ENCODE results near the gene PDE4D. TPM values are rescaled to one million over a fixed set of nuclear protein-coding genes. Genes with fewer than 3 reads are reported as not detected.

PDE4D gene
- total and polyA plus RNA-seq, 10 of the 15 experiments (the other 5 are each of a cell fraction or from before 2014, with no cell fraction given), result 0.87 to 4.1 (median 2.2) TPM

DNA sequence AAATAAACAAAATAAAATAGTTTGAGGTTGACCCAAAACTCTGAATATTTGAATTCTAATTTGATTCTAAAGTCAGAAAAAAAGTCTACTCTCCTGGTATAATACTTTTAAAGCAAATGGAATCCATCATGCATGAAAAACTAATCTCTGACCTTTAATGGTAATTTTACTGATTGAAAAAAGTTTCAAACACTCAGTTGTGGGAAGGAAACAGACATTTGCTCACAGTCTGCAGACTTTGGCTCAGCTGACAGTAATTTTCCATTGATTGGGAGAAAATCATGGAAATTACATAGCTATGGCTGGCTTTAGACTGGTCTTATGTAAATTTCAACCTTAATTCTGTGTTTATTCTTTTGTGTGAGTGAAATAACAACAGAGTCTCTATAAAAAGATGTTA, 574.3 kb downstream of the PDE4D start (continued):
- TF ChIP-seq SIX5 (IDR thresholded peaks at IDR 0.05; ENCODE audit: low read depth, low read length, severe bottlenecking) (no peak), YY1 (IDR thresholded peaks at IDR 0.05; ENCODE audit: low read depth, low read length) (no peak), FOS (IDR thresholded peaks at IDR 0.05; ENCODE audit: borderline replicate concordance, extremely low read depth, insufficient read length) (no peak)
- TF ChIP-seq, protein P1, sequence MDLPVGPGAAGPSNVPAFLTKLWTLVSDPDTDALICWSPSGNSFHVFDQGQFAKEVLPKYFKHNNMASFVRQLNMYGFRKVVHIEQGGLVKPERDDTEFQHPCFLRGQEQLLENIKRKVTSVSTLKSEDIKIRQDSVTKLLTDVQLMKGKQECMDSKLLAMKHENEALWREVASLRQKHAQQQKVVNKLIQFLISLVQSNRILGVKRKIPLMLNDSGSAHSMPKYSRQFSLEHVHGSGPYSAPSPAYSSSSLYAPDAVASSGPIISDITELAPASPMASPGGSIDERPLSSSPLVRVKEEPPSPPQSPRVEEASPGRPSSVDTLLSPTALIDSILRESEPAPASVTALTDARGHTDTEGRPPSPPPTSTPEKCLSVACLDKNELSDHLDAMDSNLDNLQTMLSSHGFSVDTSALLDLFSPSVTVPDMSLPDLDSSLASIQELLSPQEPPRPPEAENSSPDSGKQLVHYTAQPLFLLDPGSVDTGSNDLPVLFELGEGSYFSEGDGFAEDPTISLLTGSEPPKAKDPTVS (IDR thresholded peaks at IDR 0.05; ENCODE audit: low read depth, low read length), result no peak
- TF ChIP-seq, protein P2, sequence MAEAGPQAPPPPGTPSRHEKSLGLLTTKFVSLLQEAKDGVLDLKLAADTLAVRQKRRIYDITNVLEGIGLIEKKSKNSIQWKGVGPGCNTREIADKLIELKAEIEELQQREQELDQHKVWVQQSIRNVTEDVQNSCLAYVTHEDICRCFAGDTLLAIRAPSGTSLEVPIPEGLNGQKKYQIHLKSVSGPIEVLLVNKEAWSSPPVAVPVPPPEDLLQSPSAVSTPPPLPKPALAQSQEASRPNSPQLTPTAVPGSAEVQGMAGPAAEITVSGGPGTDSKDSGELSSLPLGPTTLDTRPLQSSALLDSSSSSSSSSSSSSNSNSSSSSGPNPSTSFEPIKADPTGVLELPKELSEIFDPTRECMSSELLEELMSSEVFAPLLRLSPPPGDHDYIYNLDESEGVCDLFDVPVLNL (IDR thresholded peaks at IDR 0.05; ENCODE audit: low read depth, low read length), result no peak

DNA sequence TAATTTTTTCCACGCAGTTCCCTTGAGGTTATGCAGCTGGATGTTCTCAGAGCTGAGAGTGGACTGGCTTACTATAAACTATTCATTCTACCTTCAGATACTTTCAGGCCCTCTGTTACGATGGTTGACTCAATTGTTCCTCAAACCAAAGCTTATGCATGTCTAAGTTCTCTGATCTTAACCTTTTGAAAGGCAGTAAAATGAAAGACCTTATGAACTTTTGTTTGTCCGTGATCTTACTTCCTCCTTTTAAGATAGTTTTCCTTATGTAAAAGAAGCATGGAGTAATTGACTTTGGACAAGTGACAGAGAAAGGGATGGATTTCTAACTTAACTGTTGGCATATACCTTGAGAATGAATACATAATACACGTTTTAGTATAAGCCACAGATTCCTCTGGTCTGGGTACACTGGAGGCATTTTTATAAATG, 575.7 kb downstream of the PDE4D start:
- no peak overlapping the region for H3K4me2 ChIP-seq (ENCODE audit: control insufficient read depth, insufficient read depth)
- ChIA-PET CTCF (no interaction called here), SMC1A (ENCODE audit: uncharacterized antibody, unreplicated experiment) (no interaction called here), POLR2A (no interaction called here), RAD21 (ENCODE audit: unreplicated experiment) (no interaction called here)
- no peak overlapping the region for H3K9ac ChIP-seq (ENCODE audit: control insufficient read depth, insufficient read depth, low read length)
- no TSS peak for BruUV-seq (replicated peaks)
- H3K36me3 ChIP-seq (ENCODE audit: control insufficient read depth in 2 of 2, insufficient read depth in 2 of 2, low read length in 1 of 2), result no peaks in the 10 kb centered on the region
- H4K20me1 ChIP-seq (ENCODE audit: control insufficient read depth, insufficient read depth), result no peaks in the 10 kb centered on the region
- H3K27me3 ChIP-seq (replicated peaks in 1 of 2; ENCODE audit: control insufficient read depth in 2 of 2, insufficient read depth in 2 of 2, low read length in 1 of 2), result no peaks in the 10 kb centered on the region
- H3K4me3 ChIP-seq, result no peak overlapping the region
- no peaks in the 10 kb centered on the region for H3K9me3 ChIP-seq (replicated peaks; ENCODE audit: control insufficient read depth, insufficient read depth, low read length)
- WGBS (ENCODE audit: insufficient coverage, insufficient replicate concordance, low lambda C conversion rate, missing lambda C conversion rate), result 36% methylated on average over 4 of the region's 4 CpGs
- intact Hi-C loops (cut with micrococcal nuclease; ENCODE audit: unreplicated experiment), result no loop called here
- no peak for ATAC-seq
- H3K4me1 ChIP-seq (ENCODE audit: control insufficient read depth, insufficient read depth, low read length), result no peaks in the 10 kb centered on the region
- DNase-seq (ENCODE audit: low read depth, low spot score), result no peak
- no peak overlapping the region for H2AFZ ChIP-seq (ENCODE audit: control insufficient read depth, low read depth, low read length)
- in situ Hi-C loops (cut with MboI), result no loop called here
- H3K79me2 ChIP-seq (ENCODE audit: control insufficient read depth, insufficient read depth, low read length), result no peaks in the 10 kb centered on the region
- H3K27ac ChIP-seq (ENCODE audit: control insufficient read depth, insufficient read depth), result no peak overlapping the region
- FAIRE-seq, result no peak
- TF ChIP-seq GATAD2B (conservative IDR thresholded peaks at IDR 0.05; ENCODE audit: low read depth) (no peak), CREB1 (IDR thresholded peaks at IDR 0.05; ENCODE audit: low read depth) (no peak), MEF2B (IDR thresholded peaks at IDR 0.05; ENCODE audit: partially characterized antibody, poor library complexity, severe bottlenecking) (no peak), SMAD5 (IDR thresholded peaks at IDR 0.05; ENCODE audit: low read depth) (no peak), POLR2AphosphoS2 (IDR thresholded peaks at IDR 0.05; ENCODE audit: low read depth, low read length) (no peak), SMC3 (IDR thresholded peaks at IDR 0.05; ENCODE audit: borderline replicate concordance, low read length) (no peak), DPF2 (IDR thresholded peaks at IDR 0.05) (no peak), EGR1 (IDR thresholded peaks at IDR 0.05; ENCODE audit: borderline replicate concordance in 1 of 2, low read depth in 2 of 2, low read length in 2 of 2) (no peak), JUND (IDR thresholded peaks at IDR 0.05; ENCODE audit: low read depth, low read length) (no peak), SIX5 (IDR thresholded peaks at IDR 0.05; ENCODE audit: low read depth, low read length, severe bottlenecking) (no peak)
- TF ChIP-seq, protein P3, sequence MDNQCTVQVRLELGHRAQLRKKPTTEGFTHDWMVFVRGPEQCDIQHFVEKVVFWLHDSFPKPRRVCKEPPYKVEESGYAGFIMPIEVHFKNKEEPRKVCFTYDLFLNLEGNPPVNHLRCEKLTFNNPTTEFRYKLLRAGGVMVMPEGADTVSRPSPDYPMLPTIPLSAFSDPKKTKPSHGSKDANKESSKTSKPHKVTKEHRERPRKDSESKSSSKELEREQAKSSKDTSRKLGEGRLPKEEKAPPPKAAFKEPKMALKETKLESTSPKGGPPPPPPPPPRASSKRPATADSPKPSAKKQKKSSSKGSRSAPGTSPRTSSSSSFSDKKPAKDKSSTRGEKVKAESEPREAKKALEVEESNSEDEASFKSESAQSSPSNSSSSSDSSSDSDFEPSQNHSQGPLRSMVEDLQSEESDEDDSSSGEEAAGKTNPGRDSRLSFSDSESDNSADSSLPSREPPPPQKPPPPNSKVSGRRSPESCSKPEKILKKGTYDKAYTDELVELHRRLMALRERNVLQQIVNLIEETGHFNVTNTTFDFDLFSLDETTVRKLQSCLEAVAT (IDR thresholded peaks at IDR 0.05), result no peak
- TF ChIP-seq, protein P4, sequence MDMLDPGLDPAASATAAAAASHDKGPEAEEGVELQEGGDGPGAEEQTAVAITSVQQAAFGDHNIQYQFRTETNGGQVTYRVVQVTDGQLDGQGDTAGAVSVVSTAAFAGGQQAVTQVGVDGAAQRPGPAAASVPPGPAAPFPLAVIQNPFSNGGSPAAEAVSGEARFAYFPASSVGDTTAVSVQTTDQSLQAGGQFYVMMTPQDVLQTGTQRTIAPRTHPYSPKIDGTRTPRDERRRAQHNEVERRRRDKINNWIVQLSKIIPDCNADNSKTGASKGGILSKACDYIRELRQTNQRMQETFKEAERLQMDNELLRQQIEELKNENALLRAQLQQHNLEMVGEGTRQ (IDR thresholded peaks at IDR 0.05; ENCODE audit: borderline replicate concordance, low read depth, low read length), result no peak
- TF ChIP-seq, protein P5, sequence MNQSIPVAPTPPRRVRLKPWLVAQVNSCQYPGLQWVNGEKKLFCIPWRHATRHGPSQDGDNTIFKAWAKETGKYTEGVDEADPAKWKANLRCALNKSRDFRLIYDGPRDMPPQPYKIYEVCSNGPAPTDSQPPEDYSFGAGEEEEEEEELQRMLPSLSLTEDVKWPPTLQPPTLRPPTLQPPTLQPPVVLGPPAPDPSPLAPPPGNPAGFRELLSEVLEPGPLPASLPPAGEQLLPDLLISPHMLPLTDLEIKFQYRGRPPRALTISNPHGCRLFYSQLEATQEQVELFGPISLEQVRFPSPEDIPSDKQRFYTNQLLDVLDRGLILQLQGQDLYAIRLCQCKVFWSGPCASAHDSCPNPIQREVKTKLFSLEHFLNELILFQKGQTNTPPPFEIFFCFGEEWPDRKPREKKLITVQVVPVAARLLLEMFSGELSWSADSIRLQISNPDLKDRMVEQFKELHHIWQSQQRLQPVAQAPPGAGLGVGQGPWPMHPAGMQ (IDR thresholded peaks at IDR 0.05; ENCODE audit: borderline replicate concordance), result no peak

Measured in GM12878 (cell line).